ENCODE measurements around the gene WFDC1.

The WFDC1 gene

DNA sequence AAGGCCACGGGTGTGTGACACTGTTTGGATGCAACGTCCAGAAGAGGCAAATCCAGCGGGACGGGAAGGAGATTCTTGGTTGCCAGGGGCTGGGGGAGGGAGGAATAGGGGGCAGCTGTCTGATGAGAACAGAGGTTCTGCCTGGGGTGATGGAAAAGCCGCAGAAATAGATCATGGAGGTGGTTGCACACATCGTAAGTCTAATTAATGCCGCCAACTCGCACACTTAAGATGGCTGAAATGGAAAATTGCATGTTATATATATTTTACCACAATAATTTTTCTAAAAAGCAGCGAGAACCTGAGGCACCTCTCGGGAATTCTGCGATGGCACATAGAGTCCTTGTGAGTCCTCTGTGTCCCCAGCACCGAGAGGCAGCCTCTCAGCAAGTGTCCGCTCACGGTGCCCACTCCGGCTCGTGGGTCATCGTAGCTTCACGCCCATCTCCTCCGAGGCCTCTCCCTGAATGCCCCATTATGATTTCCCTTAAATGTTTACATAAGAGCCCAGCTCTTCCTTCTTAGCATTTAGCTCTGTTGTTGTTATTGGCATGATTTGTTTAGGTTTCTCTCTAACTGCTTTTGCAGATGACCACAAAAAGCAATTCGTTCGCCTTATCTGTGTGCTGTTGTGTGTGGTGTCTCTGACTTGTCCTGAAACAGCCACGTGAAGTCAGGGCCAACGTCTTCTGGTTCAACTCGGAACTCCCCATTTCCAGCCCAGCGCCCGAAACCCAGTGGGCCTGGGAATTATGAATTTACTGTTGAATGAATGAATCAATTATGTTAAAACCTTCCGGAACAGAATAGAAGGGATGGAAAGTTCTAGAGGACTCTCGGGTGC is 7.7 kb downstream of the WFDC1 start:
- Histone ChIP-seq H3K27ac (ENCODE audit: low read depth, low read length, severe bottlenecking) (no peak overlapping the region), H3K9me3 (ENCODE audit: control insufficient read depth, low read length) (no peaks in the 10 kb centered on the region), H3K4me1 (ENCODE audit: control insufficient read depth, insufficient read depth, low read length, poor library complexity, severe bottlenecking) (peaks cover 4% of the 10 kb centered on the region), H3K4me3 (ENCODE audit: extremely low read depth, insufficient read depth, low read length, poor library complexity, severe bottlenecking) (no peak overlapping the region), H3K36me3 (ENCODE audit: control insufficient read depth, insufficient read depth, low read length) (no peaks in the 10 kb centered on the region)
- WGBS, 2 experiments (ENCODE audit: insufficient coverage in 2 of 2), result 87 to 96% methylated on average over 19 to 20 of the region's 28 CpGs

DNA sequence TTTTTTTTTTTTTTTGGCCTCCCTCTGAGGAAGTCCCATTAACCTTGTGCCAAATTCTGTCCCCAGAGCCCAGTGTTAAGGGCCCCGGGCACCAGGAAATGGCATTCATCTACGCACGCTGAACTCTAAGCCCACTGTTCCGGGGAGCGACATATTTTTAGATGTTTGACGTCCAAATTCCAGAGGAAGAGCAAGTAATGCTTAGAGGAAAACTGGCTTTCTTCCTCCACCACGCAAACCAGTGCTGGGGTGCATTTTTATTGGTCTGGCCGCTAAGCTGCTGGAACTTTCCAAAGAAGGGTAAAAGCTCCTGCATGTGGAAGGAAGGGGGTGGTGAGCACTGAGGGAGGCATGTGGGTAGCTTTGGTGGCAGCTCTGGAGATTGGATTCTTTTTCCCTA is 8.3 kb downstream of the WFDC1 start:
- no peak overlapping the region for H3K4me3 ChIP-seq (ENCODE audit: extremely low read depth, insufficient read depth, low read length, poor library complexity, severe bottlenecking)
- peaks cover 4% of the 10 kb centered on the region for H3K4me1 ChIP-seq (ENCODE audit: control insufficient read depth, insufficient read depth, low read length, poor library complexity, severe bottlenecking)
- 90 to 93% methylated on average over 6 to 7 of the region's 8 CpGs for WGBS, 2 experiments (ENCODE audit: insufficient coverage in 2 of 2)
- no peak overlapping the region for H3K27ac ChIP-seq (ENCODE audit: low read depth, low read length, severe bottlenecking)
- H3K9me3 ChIP-seq (ENCODE audit: control insufficient read depth, low read length), result no peaks in the 10 kb centered on the region
- no peaks in the 10 kb centered on the region for H3K36me3 ChIP-seq (ENCODE audit: control insufficient read depth, insufficient read depth, low read length)

DNA sequence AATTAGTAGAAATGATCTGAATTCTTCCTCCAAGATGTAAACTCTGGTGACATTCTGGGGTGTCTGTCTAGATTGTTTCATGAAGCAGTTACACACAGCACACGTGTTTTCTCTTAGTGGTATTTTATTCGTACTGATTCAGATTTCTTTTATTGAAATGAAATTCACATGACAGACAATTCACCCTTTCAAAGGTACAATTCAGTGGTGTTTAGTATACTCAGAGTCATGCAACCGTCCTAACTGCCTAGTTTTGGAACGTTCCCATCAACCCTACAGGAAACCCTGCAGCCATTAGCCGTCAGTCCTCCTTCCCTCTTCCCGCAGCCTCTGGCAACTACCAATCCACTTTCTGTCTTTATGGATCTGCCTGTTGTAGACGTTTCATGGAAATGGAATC is 8.8 kb downstream of the WFDC1 start:
- Histone ChIP-seq H3K36me3 (ENCODE audit: control insufficient read depth, insufficient read depth, low read length) (no peaks in the 10 kb centered on the region), H3K9me3 (ENCODE audit: control insufficient read depth, low read length) (no peaks in the 10 kb centered on the region), H3K27ac (ENCODE audit: low read depth, low read length, severe bottlenecking) (no peak overlapping the region), H3K4me1 (ENCODE audit: control insufficient read depth, insufficient read depth, low read length, poor library complexity, severe bottlenecking) (peaks cover 4% of the 10 kb centered on the region), H3K4me3 (ENCODE audit: extremely low read depth, insufficient read depth, low read length, poor library complexity, severe bottlenecking) (no peak overlapping the region)
- 82 to 85% methylated on average over 3 of the region's 7 CpGs for WGBS, 2 experiments (ENCODE audit: insufficient coverage in 2 of 2)

DNA sequence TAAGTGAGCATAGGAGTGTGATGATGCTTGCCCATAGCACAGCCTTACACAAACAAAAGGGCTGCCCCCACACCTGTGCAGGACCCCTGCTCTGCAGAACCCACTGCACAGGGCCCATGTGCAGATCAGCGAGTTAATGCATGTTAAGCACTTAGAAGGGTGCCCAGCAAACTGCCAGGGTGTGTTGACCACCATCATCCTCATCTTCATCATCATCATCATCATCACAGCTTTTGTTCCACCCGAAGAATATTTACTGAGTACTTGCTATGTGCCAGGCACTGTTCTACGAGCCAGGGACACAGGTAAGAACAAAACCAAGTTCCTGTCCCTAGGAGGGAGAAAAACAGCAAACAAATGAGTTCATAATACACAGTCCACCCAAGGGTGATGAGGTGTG is 11.9 kb downstream of the WFDC1 start:
- Histone ChIP-seq H3K9me3 (ENCODE audit: control insufficient read depth, low read length) (no peaks in the 10 kb centered on the region), H3K36me3 (ENCODE audit: control insufficient read depth, insufficient read depth, low read length) (no peaks in the 10 kb centered on the region), H3K4me1 (ENCODE audit: control insufficient read depth, insufficient read depth, low read length, poor library complexity, severe bottlenecking) (peaks cover 4% of the 10 kb centered on the region), H3K27ac (ENCODE audit: low read depth, low read length, severe bottlenecking) (no peak overlapping the region), H3K4me3 (ENCODE audit: extremely low read depth, insufficient read depth, low read length, poor library complexity, severe bottlenecking) (no peak overlapping the region)
- WGBS, 2 experiments (ENCODE audit: insufficient coverage in 2 of 2), result 82 to 94% methylated on average over 2 to 3 of the region's 3 CpGs

DNA sequence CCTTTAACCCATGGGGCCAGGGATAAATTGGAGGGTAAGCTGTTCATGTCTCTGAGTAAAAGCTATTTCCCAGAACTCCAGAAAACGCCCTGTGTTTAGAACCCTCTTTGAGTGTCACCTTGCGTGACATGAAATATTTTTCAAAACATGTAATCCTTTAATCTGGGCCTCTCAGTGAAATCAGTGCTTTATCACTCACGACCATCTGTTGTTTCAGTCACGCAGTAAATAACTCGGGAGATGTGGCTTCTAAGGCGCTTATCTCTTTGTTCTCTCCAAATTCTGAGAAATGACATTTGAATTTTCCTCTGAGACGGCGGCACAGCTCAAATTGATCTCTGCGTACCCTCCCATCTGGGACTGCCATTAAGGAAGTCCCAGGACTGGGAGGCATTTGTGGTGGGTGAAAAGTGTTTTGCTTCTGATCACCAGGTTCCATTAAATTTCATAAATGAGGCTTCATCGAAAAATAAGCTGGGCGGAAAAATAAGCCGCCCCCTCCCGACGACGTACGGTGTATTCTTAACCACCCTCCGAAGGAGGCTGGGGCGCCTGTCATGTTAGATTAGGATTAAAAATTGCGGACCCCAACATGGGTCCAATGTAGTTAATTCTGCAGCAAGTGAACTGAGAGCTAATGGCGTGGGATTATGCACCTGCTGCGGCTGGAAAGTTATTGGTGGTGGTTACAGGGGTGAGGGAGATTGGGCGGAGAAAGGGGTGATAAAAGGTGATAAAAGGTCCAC is 12.7 kb downstream of the WFDC1 start:
- Histone ChIP-seq H3K36me3 (ENCODE audit: control insufficient read depth, insufficient read depth, low read length) (no peaks in the 10 kb centered on the region), H3K4me3 (ENCODE audit: extremely low read depth, insufficient read depth, low read length, poor library complexity, severe bottlenecking) (no peak overlapping the region), H3K9me3 (ENCODE audit: control insufficient read depth, low read length) (no peaks in the 10 kb centered on the region), H3K27ac (ENCODE audit: low read depth, low read length, severe bottlenecking) (no peak overlapping the region), H3K4me1 (ENCODE audit: control insufficient read depth, insufficient read depth, low read length, poor library complexity, severe bottlenecking) (peaks cover 4% of the 10 kb centered on the region)
- 91 to 93% methylated on average over 16 to 21 of the region's 22 CpGs for WGBS, 2 experiments (ENCODE audit: insufficient coverage in 2 of 2)

DNA sequence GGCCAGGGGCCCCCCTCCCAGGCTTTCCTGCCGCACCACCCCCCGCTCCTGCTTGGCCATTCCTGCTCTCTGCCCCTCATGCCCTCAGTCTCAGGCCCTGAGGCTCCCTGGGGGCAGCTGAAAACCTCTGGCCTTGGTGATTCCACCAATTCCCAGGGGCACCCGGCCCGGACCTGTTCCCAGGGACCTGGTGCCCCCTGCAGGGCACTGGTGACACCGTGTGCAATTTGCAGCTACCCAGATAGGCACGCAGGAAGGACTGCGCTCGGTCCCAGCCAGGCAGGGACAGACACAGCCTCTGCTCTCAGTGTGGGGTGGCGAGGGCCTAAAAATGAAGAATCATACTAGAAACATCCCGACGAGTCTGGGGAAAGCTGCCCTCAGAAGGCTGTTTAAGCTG is 13.4 kb downstream of the WFDC1 start:
- no peaks in the 10 kb centered on the region for H3K9me3 ChIP-seq (ENCODE audit: control insufficient read depth, low read length)
- H3K4me3 ChIP-seq (ENCODE audit: extremely low read depth, insufficient read depth, low read length, poor library complexity, severe bottlenecking), result no peak overlapping the region
- H3K4me1 ChIP-seq (ENCODE audit: control insufficient read depth, insufficient read depth, low read length, poor library complexity, severe bottlenecking), result no peaks in the 10 kb centered on the region
- no peak overlapping the region for H3K27ac ChIP-seq (ENCODE audit: low read depth, low read length, severe bottlenecking)
- H3K36me3 ChIP-seq (ENCODE audit: control insufficient read depth, insufficient read depth, low read length), result no peaks in the 10 kb centered on the region
- 33 to 38% methylated on average over 9 to 11 of the region's 11 CpGs for WGBS, 2 experiments (ENCODE audit: insufficient coverage in 2 of 2)

DNA sequence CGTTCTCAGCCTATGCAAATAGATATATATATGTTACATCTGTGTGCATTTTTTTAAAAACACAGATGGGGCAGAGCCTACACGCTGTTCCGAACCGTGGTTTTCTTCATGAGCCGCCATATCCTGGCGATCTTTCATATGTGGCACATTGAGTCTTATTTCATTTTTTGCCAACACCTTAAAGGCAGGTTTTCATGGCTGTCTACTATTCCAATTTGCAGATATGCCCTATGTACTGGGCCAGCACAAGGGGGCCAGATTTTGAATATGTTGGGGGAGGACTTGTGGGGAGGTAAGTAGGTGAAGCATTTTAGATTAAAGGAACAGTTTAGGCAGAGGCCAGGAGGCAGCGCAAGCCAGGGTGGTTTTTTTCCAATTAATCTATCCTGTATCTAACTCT is 16.0 kb downstream of the WFDC1 start:
- WGBS, 2 experiments (ENCODE audit: insufficient coverage in 2 of 2), result 94 to 95% methylated on average over 5 to 6 of the region's 7 CpGs
- no peak overlapping the region for H3K27ac ChIP-seq (ENCODE audit: low read depth, low read length, severe bottlenecking)
- no peak overlapping the region for H3K4me3 ChIP-seq (ENCODE audit: extremely low read depth, insufficient read depth, low read length, poor library complexity, severe bottlenecking)

DNA sequence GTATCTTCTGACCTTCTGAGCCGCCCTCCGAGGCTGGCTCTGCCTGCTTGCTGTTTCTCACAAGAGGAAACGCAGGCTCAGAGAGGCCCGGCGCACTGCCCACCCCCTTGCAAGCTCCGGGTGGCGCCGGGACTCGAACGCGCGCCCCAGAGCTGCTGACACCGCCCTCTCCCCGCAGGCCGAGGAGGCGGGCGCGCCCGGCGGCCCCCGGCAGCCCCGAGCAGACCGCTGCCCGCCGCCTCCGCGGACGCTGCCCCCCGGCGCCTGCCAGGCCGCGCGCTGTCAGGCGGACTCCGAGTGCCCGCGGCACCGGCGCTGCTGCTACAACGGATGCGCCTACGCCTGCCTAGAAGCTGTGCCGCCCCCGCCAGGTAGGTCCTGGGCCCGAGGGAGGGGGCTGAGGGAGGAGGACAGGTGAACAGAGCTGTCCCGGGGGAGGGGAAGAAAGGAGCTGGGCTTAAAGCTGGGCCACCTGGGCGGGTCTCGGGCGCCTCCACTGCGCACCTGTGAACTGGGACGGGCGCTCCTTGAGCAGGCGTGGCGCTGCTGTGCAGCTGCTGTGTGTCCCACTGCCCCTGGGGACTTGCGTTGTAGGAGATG is 18.2 kb downstream of the WFDC1 start:
- H3K4me3 ChIP-seq (ENCODE audit: extremely low read depth, insufficient read depth, low read length, poor library complexity, severe bottlenecking), result no peak overlapping the region

More for the DNA sequence above, 16.0 kb downstream of the WFDC1 start:
- Histone ChIP-seq H3K4me1 (ENCODE audit: control insufficient read depth, insufficient read depth, low read length, poor library complexity, severe bottlenecking) (no peaks in the 10 kb centered on the region), H3K9me3 (ENCODE audit: control insufficient read depth, low read length) (no peaks in the 10 kb centered on the region), H3K36me3 (ENCODE audit: control insufficient read depth, insufficient read depth, low read length) (no peaks in the 10 kb centered on the region)

DNA sequence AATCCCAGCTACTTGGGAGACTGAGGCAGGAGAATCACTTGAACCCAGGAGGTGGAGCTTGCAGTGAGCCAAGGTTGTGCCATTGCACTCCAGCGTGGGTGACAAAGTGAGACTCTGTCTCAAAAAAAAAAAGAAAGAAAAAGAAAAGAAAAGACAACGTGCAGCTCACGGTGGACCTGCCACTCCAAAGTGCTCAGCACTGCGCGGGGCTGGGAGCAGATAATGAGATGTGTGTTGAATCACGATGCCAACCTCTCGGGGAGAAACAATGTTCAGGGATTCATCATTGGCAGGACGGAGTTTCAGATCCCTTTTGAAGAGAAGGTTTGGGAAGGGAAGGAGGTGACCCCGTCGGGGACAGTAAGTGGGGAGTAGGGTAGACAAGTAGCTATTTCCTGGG is 19.2 kb downstream of the WFDC1 start:
- Histone ChIP-seq H3K4me3 (ENCODE audit: extremely low read depth, insufficient read depth, low read length, poor library complexity, severe bottlenecking) (no peak overlapping the region), H3K9me3 (ENCODE audit: control insufficient read depth, low read length) (no peaks in the 10 kb centered on the region), H3K36me3 (ENCODE audit: control insufficient read depth, insufficient read depth, low read length) (no peaks in the 10 kb centered on the region), H3K4me1 (ENCODE audit: control insufficient read depth, insufficient read depth, low read length, poor library complexity, severe bottlenecking) (no peaks in the 10 kb centered on the region), H3K27ac (ENCODE audit: low read depth, low read length, severe bottlenecking) (no peak overlapping the region)
- WGBS, 2 experiments (ENCODE audit: insufficient coverage in 2 of 2), result 84 to 89% methylated on average over 10 of the region's 10 CpGs

More for the DNA sequence above, 18.2 kb downstream of the WFDC1 start:
- no peaks in the 10 kb centered on the region for H3K36me3 ChIP-seq (ENCODE audit: control insufficient read depth, insufficient read depth, low read length)
- WGBS, 2 experiments (ENCODE audit: insufficient coverage in 2 of 2), result 49 to 50% methylated on average over 35 to 45 of the region's 55 CpGs
- H3K27ac ChIP-seq (ENCODE audit: low read depth, low read length, severe bottlenecking), result no peak overlapping the region
- no peaks in the 10 kb centered on the region for H3K4me1 ChIP-seq (ENCODE audit: control insufficient read depth, insufficient read depth, low read length, poor library complexity, severe bottlenecking)
- H3K9me3 ChIP-seq (ENCODE audit: control insufficient read depth, low read length), result no peaks in the 10 kb centered on the region

DNA sequence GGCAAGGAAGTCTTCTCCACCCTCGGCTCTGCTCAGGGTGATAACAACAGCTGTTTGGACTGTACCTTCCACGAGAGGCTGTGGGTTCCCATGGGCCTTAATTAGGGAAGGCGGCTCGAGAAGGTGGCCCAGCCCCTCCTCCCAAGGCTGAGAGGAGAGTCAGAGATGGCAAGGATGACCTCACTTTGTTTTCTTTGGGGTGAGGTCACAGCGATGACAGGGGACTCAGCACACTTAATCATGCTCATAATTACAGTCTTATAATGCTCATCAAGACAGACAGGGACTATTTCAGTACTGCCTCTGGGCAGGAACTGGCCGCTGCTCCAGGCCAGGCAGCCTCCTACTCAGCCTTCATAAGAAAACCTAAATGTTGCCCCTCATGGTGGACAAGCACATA is 19.7 kb downstream of the WFDC1 start:
- Histone ChIP-seq H3K36me3 (ENCODE audit: control insufficient read depth, insufficient read depth, low read length) (no peaks in the 10 kb centered on the region), H3K27ac (ENCODE audit: low read depth, low read length, severe bottlenecking) (no peak overlapping the region), H3K4me1 (ENCODE audit: control insufficient read depth, insufficient read depth, low read length, poor library complexity, severe bottlenecking) (no peaks in the 10 kb centered on the region), H3K4me3 (ENCODE audit: extremely low read depth, insufficient read depth, low read length, poor library complexity, severe bottlenecking) (no peak overlapping the region), H3K9me3 (ENCODE audit: control insufficient read depth, low read length) (no peaks in the 10 kb centered on the region)
- WGBS, 2 experiments (ENCODE audit: insufficient coverage in 2 of 2), result 73 to 75% methylated on average over 2 to 5 of the region's 6 CpGs
